Right renal pelvis (tissue), 4 donors: ENCODE results near the gene SELENBP1. TPM values are rescaled to one million over a fixed set of nuclear protein-coding genes. Genes with fewer than 3 reads are reported as not detected.

Experiments
- polyA plus RNA-seq, 4 donors: library from polyadenylated mRNA; unstranded; fragments of 120-200 nt; gene quantifications; one replicate each; pipeline ENCODE4 v1.2.1, GENCODE V29; 2013; ENCODE audit not compliant: insufficient read length in 4 of 4

SELENBP1 gene
- polyA plus RNA-seq, 4 donors: 45.4 to 53.6 (median 53.4) TPM

Other genes starting within 250 kb of the SELENBP1 start
- gene SEMA6C, start 226.1 kb downstream of the SELENBP1 start, polyA plus RNA-seq: 10 to 100 TPM; 24.1 to 28.9 (median 24.9) TPM
- gene TNFAIP8L2, start 216.1 kb downstream of the SELENBP1 start, polyA plus RNA-seq: 1 to 10 TPM; 1.2 to 1.7 (median 1.4) TPM
- 10 to 100 TPM; 16.9 to 19.1 (median 17.2) TPM for gene LYSMD1, start 206.8 kb downstream of the SELENBP1 start, polyA plus RNA-seq
- gene SCNM1, start 206.6 kb downstream of the SELENBP1 start, polyA plus RNA-seq: 10 to 100 TPM; 37.5 to 41.7 (median 38.9) TPM
- under 1 TPM; 0.73 to 0.96 (median 0.88) TPM for gene TMOD4, start 196.7 kb downstream of the SELENBP1 start, polyA plus RNA-seq
- gene VPS72, start 182.5 kb downstream of the SELENBP1 start, polyA plus RNA-seq: 10 to 100 TPM; 63.7 to 74.7 (median 69.3) TPM
- gene PIP5K1A, start 174.2 kb downstream of the SELENBP1 start, polyA plus RNA-seq: 10 to 100 TPM; 59.2 to 69.7 (median 63.1) TPM
- gene PSMD4, start 118.0 kb downstream of the SELENBP1 start, polyA plus RNA-seq: 100 to 1,000 TPM; 135 to 165 (median 140) TPM
- gene ZNF687, start 90.4 kb downstream of the SELENBP1 start, polyA plus RNA-seq: 10 to 100 TPM; 23.1 to 26.3 (median 24.0) TPM
- gene PI4KB, start 45.3 kb downstream of the SELENBP1 start, polyA plus RNA-seq: 10 to 100 TPM; 59.3 to 63.3 (median 61.4) TPM
- 10 to 100 TPM; 43.4 to 46.8 (median 45.3) TPM for gene RFX5, start 25.5 kb downstream of the SELENBP1 start, polyA plus RNA-seq
- gene PSMB4, start 26.9 kb upstream of the SELENBP1 start, polyA plus RNA-seq: 100 to 1,000 TPM; 238 to 300 (median 254) TPM
- 100 to 1,000 TPM in 2 of 4 donors, 10 to 100 TPM in 2; 82.2 to 128 (median 104) TPM for gene POGZ, start 86.8 kb upstream of the SELENBP1 start, polyA plus RNA-seq
- gene CGN, start 138.7 kb upstream of the SELENBP1 start, polyA plus RNA-seq: 10 to 100 TPM; 37.5 to 57.4 (median 40.8) TPM
- 10 to 100 TPM in 3 of 4 donors, 1 to 10 TPM in 1; 9.9 to 13.0 (median 11.0) TPM for gene TUFT1, start 167.6 kb upstream of the SELENBP1 start, polyA plus RNA-seq
- 10 to 100 TPM; 21.1 to 27.3 (median 23.8) TPM for gene SNX27, start 239.3 kb upstream of the SELENBP1 start, polyA plus RNA-seq